Peyer's patch (tissue), 4 donors: ENCODE measurements around the gene MACROD2. TPM values are rescaled to one million over a fixed set of nuclear protein-coding genes. Genes with fewer than 3 reads are reported as not detected.
A peak's percentile ranks its signal among the peaks of the same experiment; 100 is the strongest.
"Not testable (repeated sequence)": the region's sequence is repeated elsewhere in the genome, so short reads cannot be mapped to it uniquely, and the experiment has no call there.

Source experiments
- DNase-seq, 3 donors: peaks; one replicate each; pipeline ENCODE4 v3.0.0-alpha.2; 2017 to 2019
- H3K27ac ChIP-seq, 4 donors: fragments of 200-600 bp; sonication (generic); one replicate each; pipeline ENCODE4 v1.5.1; 2016 to 2019
- H3K27me3 ChIP-seq, 2 donors: fragments of 200-600 bp; sonication (generic); one replicate each; pipeline ENCODE4 v1.5.1; 2019
- H3K36me3 ChIP-seq, 3 donors: fragments of 200-600 bp; sonication (generic); one replicate each; pipeline ENCODE4 v1.5.1; 2016 to 2019
- H3K4me1 ChIP-seq, 4 donors: fragments of 200-600 bp; sonication (generic); one replicate each; pipeline ENCODE4 v1.5.1; 2016 to 2019
- H3K4me3 ChIP-seq, 4 donors: fragments of 200-600 bp; sonication (generic); 1 replicate in 3 of 4; 2 replicates in 1 of 4; pipeline ENCODE4 v1.5.1; 2016 to 2019; ENCODE audit warnings: mild to moderate bottlenecking in 1 of 4
- H3K9me3 ChIP-seq, 4 donors: fragments of 200-600 bp; sonication (generic); one replicate each; pipeline ENCODE4 v1.5.1; 2016 to 2019; ENCODE audit warnings: mild to moderate bottlenecking in 1 of 4
- CTCF ChIP-seq, 6 experiments: fragments of 450-650 bp in 4 of 6; fragments of 200-600 bp in 2 of 6; sonication (generic) in 1 of 6; IDR thresholded peaks; one replicate each; pipeline ENCODE4 v1.5.1; 2017 to 2019; ENCODE audit warnings: antibody characterized with exemption in 6 of 6, mild to moderate bottlenecking in 3 of 6, moderate library complexity in 1 of 6
- POLR2A ChIP-seq, 2 donors: fragments of 450-650 bp; IDR thresholded peaks; one replicate each; pipeline ENCODE4 v1.5.1; 2017; ENCODE audit warnings: antibody characterized with exemption in 2 of 2, mild to moderate bottlenecking in 2 of 2, moderate library complexity in 2 of 2
- total RNA-seq, 4 donors: library from RNA; depleted of rRNA; stranded (reverse); fragments of >200 nt; gene quantifications; one replicate each; pipeline ENCODE4 v1.1.0, GENCODE V29; 2016

The MACROD2 gene
- total RNA-seq, 4 donors from 2014 or later, result 2.5 to 10.7 (median 6.5) TPM

DNA sequence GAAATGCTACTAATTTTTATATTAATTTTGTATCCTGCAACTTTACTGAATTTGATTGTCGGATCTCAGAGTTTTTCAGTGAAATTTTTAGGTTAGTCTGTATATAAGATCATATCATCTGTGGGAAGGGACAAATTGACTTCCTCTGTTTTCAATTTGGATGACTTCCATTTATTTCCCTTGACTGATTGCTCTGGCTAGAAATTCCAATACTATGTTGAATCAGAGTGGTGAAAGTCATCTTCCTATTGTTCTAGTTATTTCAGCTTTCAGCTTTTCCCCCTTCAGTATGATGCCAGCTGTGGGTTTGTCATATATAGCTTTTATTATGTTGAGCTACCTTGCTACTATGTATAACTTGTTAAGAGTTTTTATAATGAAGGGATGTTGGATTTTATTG, 1806.7 kb downstream of the MACROD2 start:
- no peaks in the 10 kb centered on the region for H3K36me3 ChIP-seq
- no peaks in the 10 kb centered on the region for H3K4me1 ChIP-seq
- H3K27ac ChIP-seq, result no peak overlapping the region
- no peak for DNase-seq
- no peaks in the 10 kb centered on the region for H3K27me3 ChIP-seq
- no peaks in the 10 kb centered on the region for H3K9me3 ChIP-seq
- TF ChIP-seq POLR2A (IDR thresholded peaks at IDR 0.05), result no peak
- TF ChIP-seq CTCF (IDR thresholded peaks at IDR 0.05), result no peak
- H3K4me3 ChIP-seq, result no peak overlapping the region

DNA sequence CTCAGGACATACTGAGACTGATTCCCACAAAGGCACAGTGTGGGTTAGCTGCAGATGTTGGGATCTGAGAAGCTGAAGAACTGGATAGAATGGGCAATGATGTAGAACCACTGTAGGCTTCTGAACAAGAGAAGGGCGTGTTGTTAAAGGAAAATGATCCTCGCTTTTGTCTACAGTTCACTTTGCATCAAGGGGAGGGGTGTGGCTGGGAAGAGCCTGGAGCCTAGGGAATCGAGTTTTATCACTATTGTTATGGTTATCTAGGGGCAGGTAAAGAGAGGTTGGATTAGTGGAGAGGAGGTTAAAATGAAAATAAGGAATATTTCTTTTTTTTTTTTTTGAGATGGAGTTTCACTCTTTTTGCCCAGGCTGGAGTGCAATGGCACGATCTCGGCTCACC, 1809.8 kb downstream of the MACROD2 start:
- Histone ChIP-seq H3K9me3 (no peaks in the 10 kb centered on the region), H3K4me3 (no peak overlapping the region), H3K4me1 (no peaks in the 10 kb centered on the region), H3K27me3 (no peaks in the 10 kb centered on the region), H3K36me3 (no peaks in the 10 kb centered on the region), H3K27ac (no peak overlapping the region)
- TF ChIP-seq POLR2A (IDR thresholded peaks at IDR 0.05), result no peak
- TF ChIP-seq CTCF (IDR thresholded peaks at IDR 0.05), result no peak
- no peak for DNase-seq

DNA sequence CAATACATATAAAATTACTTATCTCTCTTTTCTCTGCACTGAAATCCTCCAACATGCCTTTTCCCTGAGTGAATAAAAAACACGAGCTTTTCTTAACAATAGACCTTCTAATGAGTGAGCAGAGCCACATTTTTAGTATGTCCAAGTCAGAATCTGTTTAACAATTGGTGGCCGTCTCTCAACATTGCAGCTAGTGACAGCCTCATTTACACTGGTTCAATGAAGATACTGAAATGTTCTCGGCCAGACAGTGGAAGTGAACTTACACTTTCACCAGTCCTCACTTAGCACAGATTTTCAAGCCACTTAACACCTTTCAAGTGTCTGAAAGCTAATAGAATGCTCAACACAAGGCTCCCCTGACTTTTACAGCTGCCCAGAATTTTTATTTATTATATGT, 1810.8 kb downstream of the MACROD2 start:
- H3K36me3 ChIP-seq, result no peaks in the 10 kb centered on the region
- H3K4me3 ChIP-seq, result no peak overlapping the region
- H3K9me3 ChIP-seq, result no peaks in the 10 kb centered on the region
- no peaks in the 10 kb centered on the region for H3K27me3 ChIP-seq
- TF ChIP-seq CTCF (IDR thresholded peaks at IDR 0.05) (no peak), POLR2A (IDR thresholded peaks at IDR 0.05) (no peak)
- no peaks in the 10 kb centered on the region for H3K4me1 ChIP-seq
- no peak for DNase-seq
- no peak overlapping the region for H3K27ac ChIP-seq

GRCh38 chr20:15807271-15807670, 1812.0 kb downstream of the MACROD2 start:
- no peak for DNase-seq
- Histone ChIP-seq H3K36me3 (no peaks in the 10 kb centered on the region), H3K4me1 (no peaks in the 10 kb centered on the region), H3K27ac (no peak overlapping the region), H3K9me3 (no peaks in the 10 kb centered on the region), H3K27me3 (no peaks in the 10 kb centered on the region), H3K4me3 (no peak overlapping the region)
- TF ChIP-seq POLR2A (IDR thresholded peaks at IDR 0.05) (no peak), CTCF (IDR thresholded peaks at IDR 0.05) (no peak)

DNA sequence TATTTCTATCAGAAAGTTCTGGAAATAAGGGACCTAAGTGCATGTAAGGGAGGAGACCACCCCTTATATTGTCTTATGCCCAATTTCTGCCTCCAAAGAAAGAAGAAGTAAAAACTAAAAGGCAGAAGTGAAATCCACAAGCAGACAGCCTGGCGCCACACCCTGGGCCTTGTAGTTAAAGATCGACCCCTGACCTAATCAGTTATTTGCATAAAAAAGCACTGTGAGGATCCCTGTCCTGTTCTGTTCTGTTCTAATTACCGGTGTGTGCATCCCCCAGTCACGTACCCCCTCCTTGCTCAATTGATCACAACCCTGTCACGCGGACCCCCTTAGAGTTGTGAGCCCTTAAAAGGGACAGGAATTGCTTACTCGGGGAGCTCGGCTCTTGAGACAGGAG, 1812.5 kb downstream of the MACROD2 start:
- H3K9me3 ChIP-seq, H3K4me3 ChIP-seq, H3K27me3 ChIP-seq, H3K36me3 ChIP-seq, H3K4me1 ChIP-seq, H3K27ac ChIP-seq: not testable (repeated sequence)
- peak in 2 of 3 donors; percentile 64 to 65 for DNase-seq

DNA sequence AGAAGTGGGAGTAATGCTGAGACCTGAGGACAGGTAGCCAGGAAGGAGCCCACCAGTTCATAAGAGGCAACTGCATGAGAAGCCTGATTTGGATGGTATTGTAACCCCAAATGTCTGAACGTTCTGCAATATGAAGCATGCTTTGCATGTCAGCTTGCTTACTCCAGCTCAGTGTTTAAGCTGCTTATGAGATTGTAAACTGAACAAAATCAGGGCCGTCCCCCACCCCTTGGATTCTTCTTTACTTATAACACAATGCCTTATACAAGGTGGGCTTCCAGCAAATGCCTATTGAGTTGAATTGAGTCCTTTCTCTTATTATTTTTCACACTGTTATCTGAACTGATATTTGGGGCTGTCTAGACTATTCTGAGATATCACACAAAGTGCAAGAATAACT, 1816.6 kb downstream of the MACROD2 start:
- DNase-seq, result no peak

More for the DNA sequence above, 1816.6 kb downstream of the MACROD2 start:
- TF ChIP-seq CTCF (IDR thresholded peaks at IDR 0.05) (no peak), POLR2A (IDR thresholded peaks at IDR 0.05) (no peak)
- no peaks in the 10 kb centered on the region for H3K27me3 ChIP-seq
- no peaks in the 10 kb centered on the region for H3K9me3 ChIP-seq
- H3K36me3 ChIP-seq, result no peaks in the 10 kb centered on the region
- H3K4me1 ChIP-seq, result no peaks in the 10 kb centered on the region
- no peak overlapping the region for H3K4me3 ChIP-seq
- H3K27ac ChIP-seq, result no peak overlapping the region
